A673 (cell line): ENCODE results near the gene FOXF2.

Experiments used
- CTCF ChIP-seq: fragments of 300-800, 200-600 bp; sonication (generic); conservative IDR thresholded peaks from 2 replicates; pipeline ENCODE4 v1.5.1; 2017; ENCODE audit warnings: low read depth, mild to moderate bottlenecking, antibody characterized with exemption, low read length, moderate library complexity, mixed read lengths
- EZH2 ChIP-seq: fragments of 200-600 bp; sonication (generic); IDR thresholded peaks from 2 replicates; pipeline ENCODE4 v1.6.1; 2017; ENCODE audit warnings: borderline replicate concordance, low read depth, mild to moderate bottlenecking, mixed read lengths, antibody characterized with exemption, low read length; ENCODE audit not compliant: poor library complexity, severe bottlenecking

DNA sequence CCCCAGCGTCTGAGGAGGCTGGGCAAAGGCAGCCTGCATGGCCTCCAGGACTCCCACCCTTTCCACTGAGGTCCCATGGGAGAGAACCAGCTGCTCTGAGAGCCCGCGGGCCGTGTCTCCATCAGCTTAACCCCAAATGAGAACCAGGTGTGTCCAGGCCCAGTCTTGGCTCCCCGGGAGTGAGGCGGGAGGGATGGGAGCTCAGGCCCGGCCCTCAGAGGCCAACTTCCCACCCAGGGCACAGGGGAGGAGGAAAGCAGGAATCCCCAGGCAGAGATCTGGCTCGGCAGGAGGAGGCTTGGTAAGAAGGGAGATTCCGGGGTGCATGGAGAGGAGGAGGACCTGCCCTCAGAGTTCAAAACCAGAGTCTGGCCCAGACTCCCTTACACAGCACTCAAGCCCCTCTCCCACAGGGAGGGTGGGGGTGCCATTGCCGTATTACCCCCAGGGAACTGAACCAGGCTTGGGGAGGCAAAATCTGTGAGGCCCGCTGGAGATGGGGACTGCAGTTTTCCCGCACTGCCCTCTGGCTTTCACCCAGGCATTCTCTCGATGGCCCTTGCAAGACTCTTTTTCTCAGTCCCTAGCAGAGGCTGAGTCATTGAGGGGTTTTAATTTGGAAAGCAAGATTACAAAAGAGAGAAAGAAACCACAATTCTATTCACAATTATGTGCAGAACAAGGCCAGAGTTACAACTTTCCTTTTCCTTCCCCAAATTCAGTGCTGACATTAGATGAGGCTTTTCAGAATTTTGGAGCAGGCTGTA lies 17.1 kb downstream of the FOXF2 start:
- TF ChIP-seq CTCF (no peak), EZH2 (no peak)
